SK-N-MC (cell line): ENCODE data around the gene RAMACL.

ENCODE experiments used
- EZH2 ChIP-seq: fragments of 200-600 bp; sonication (generic); IDR thresholded peaks from one replicate; pipeline ENCODE4 v1.6.1; 2017; ENCODE audit warnings: antibody characterized with exemption
- FOXP2 ChIP-seq: optimal IDR thresholded peaks from 2 replicates; pipeline ENCODE3; 2011; ENCODE audit warnings: mild to moderate bottlenecking, moderate library complexity; ENCODE audit not compliant: insufficient read depth; ENCODE audit errors: extremely low read length, control extremely low read depth
- POLR2AphosphoS5 ChIP-seq: IDR thresholded peaks from 2 replicates; pipeline ENCODE4 v1.6.1; 2012; ENCODE audit warnings: mild to moderate bottlenecking, low read depth, low read length, borderline replicate concordance

GRCh38 chr6:166629628-166630027 is 43.1 kb upstream of the RAMACL start:
- TF ChIP-seq EZH2 (no peak), FOXP2 (no peak), POLR2AphosphoS5 (no peak)
